SU-DHL-6 (cell line): ENCODE measurements around the gene IGFBP6.

Experiments used
- EZH2phosphoT487 ChIP-seq: fragments of 200-600 bp; sonication (generic), shearing (Covaris generic); conservative IDR thresholded peaks from 2 replicates; pipeline ENCODE4 v1.6.1; 2018; ENCODE audit warnings: mild to moderate bottlenecking, antibody characterized with exemption, low read length, moderate library complexity, mixed read lengths
- TF ChIP-seq, protein P1 (sequence below): fragments of 200-600 bp; sonication (generic); IDR thresholded peaks from one replicate; pipeline ENCODE4 v1.5.1; 2017; ENCODE audit warnings: antibody characterized with exemption, mild to moderate bottlenecking, low read length, moderate library complexity; ENCODE audit not compliant: insufficient read depth, poor library complexity, severe bottlenecking

- TF ChIP-seq, protein P1, sequence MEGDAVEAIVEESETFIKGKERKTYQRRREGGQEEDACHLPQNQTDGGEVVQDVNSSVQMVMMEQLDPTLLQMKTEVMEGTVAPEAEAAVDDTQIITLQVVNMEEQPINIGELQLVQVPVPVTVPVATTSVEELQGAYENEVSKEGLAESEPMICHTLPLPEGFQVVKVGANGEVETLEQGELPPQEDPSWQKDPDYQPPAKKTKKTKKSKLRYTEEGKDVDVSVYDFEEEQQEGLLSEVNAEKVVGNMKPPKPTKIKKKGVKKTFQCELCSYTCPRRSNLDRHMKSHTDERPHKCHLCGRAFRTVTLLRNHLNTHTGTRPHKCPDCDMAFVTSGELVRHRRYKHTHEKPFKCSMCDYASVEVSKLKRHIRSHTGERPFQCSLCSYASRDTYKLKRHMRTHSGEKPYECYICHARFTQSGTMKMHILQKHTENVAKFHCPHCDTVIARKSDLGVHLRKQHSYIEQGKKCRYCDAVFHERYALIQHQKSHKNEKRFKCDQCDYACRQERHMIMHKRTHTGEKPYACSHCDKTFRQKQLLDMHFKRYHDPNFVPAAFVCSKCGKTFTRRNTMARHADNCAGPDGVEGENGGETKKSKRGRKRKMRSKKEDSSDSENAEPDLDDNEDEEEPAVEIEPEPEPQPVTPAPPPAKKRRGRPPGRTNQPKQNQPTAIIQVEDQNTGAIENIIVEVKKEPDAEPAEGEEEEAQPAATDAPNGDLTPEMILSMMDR = no peak
- no peak for TF ChIP-seq EZH2phosphoT487
Measured at GRCh38 chr12:53079226-53080117, 18.0 kb upstream of the IGFBP6 start, which contains the start of gene SPRYD3.
